GM18502 (cell line): Measurements from ENCODE around the gene CIAO3.

Experiments
- ATAC-seq: cut with Tn5 transposase; IDR thresholded peaks from one replicate; pipeline ENCODE4 v1.9.1; 2021; ENCODE audit warnings: mild to moderate bottlenecking; ENCODE audit not compliant: unreplicated experiment, poor library complexity

Gene CIAO3

GRCh38 chr16:739560-740458, 988 bp downstream of the CIAO3 start:
- no peak for ATAC-seq

DNA sequence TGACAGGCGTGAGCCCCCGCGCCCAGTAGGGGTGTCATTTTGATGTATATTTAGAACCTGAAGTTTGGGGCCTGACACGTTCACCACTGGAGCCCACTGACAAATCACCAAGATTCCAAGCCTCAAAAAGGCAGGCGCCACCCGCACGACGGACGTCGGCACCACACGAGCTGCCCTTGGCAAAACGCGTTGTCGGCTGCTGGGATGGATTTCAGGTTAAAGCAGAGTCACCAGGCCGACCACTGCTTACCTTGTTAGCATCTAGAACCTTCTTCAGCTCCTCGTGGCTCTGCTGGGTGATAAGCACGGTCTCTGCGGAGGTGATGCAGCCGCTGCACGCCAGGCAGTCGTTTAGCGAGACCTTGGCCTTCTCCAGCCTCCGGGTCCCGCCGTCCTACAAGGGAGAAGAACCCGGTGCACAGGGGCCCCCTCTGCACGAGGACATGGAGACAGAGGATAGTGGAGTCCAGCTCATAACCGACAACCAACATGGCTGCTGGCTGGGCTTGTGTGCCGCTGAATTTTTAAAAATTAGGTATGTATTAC, 3.8 kb downstream of the CIAO3 start:
- ATAC-seq = no peak

- peak; percentile 54 for ATAC-seq
These were observed 4.8 kb downstream of the CIAO3 start for GRCh38 chr16:735982-736453.

- no peak for ATAC-seq
These were observed 5.6 kb downstream of the CIAO3 start for GRCh38 chr16:734981-735881.

DNA sequence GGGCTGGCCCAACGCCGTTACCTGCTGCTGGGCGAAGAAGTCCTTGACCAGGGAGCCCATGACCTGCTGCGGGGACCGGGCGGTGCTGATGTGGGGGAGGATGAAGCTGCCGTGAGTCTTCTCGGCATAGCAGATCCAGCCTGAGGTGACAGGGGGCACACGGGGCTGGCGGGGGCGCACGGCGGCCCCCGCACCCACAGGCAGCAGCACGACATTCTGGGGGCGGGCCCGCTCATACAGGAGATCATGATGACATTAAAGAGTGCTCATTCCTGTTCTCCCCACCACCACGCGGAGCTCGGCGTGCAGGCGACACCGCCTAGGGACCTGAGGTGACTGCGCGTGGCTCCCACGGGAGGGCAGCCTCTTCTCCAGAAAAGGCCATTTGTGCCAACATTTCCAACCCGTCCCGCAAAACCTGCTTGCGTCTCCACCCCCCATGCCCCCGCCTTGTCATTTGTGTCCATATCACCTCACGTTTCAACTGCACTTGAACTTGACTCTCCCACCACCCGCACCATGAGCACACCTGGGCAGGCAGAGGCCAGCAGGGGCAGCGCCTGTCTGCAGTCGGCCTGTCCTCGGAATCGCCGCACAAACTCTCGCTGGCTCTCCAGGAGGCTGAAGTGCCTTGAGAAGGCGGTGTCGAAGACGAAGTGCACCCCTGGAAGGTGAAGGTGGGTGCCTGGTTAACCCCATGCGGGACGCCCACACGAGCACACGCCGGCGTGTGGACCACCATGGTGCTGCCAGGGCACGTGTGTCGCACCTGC, 6.4 kb downstream of the CIAO3 start:
- no peak for ATAC-seq

- ATAC-seq = no peak
These were observed 7.2 kb downstream of the CIAO3 start for GRCh38 chr16:733382-734207.

DNA sequence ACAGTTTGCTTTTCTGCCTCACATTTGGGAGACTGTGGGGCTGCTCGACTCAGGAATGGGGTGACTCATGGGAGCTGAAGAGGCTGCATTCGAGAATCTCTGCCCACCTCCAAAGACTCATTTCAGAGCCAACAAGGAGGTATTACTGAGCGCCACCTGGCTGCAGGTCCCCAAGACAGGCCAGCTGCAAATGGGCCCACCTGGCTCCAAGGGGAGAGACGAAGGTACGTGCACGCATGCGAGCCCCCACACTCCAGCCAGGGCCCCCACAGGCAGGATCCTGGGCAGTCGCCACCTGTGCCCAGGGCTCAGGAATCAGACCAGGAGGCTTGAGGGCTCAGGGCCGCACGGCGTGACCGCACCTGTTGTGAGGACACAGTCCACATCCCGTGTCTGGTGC, 7.9 kb downstream of the CIAO3 start:
- ATAC-seq = no peak

DNA sequence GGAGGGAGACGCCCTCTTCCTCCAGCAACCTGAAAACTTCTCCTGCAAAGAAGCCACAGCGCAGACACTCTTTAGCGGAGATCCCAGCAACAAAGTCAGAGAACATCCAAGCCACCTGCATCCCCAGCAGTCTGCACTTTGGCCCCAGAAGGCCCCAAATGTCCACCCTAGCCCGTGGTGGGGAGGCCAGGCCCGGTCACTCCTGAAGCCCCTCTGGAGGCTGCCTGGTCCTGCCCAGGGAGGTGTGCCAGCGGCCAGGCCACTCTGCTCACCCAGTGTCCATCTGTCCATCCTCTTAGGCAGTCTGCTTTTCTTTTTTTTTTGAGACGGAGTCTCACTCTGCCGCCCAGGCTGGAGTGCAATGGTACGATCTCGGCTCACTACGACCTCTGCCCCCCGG, 8.5 kb downstream of the CIAO3 start:
- ATAC-seq = no peak

- ATAC-seq = no peak
These were observed 9.9 kb downstream of the CIAO3 start for GRCh38 chr16:730666-731509.

- no peak for ATAC-seq
These were observed 10.8 kb downstream of the CIAO3 start for GRCh38 chr16:729768-730665.

DNA sequence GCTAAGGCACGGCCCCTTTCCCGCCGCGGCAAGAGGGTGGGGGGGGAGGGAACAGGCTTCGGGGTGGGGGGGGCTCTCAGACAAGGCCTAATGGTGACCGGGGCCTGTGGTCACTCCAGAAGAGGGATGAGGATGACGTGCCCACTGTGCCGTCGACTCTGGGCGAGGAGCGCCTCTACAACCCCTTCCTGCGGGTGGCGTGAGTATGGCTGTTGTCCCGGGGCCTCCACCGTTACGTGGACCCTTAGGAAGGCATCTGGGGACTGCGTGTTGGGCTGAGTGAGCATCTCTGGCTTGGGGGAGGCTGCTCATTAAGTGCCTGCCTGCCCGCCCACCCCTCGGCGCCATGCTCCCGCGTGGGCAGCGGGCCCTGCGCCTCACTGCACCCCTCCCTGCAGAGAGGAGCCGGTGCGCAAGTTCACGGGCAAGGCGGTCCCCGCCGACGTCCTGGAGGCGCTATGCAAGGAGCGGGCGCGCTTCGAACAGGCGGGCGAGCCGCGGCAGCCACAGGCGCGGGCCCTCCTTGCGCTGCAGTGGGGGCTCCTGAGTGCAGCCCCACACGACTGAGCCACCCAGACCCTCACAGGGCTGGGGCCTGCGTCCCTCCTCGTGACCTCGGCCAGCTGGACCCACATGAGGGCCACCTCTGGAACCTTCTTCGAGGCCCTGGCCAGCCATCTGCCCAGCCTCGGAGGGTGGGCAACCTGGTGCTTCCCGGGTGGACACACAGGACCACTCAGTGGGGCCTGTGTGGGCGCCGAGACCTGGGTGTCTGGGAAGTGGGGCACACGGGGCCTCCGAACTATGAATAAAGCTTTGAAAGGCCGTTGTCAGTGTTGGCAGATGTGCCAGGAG, 11.7 kb downstream of the CIAO3 start:
- ATAC-seq = no peak

GRCh38 chr16:728131-728889, 12.5 kb downstream of the CIAO3 start:
- peak; percentile 39 for ATAC-seq

DNA sequence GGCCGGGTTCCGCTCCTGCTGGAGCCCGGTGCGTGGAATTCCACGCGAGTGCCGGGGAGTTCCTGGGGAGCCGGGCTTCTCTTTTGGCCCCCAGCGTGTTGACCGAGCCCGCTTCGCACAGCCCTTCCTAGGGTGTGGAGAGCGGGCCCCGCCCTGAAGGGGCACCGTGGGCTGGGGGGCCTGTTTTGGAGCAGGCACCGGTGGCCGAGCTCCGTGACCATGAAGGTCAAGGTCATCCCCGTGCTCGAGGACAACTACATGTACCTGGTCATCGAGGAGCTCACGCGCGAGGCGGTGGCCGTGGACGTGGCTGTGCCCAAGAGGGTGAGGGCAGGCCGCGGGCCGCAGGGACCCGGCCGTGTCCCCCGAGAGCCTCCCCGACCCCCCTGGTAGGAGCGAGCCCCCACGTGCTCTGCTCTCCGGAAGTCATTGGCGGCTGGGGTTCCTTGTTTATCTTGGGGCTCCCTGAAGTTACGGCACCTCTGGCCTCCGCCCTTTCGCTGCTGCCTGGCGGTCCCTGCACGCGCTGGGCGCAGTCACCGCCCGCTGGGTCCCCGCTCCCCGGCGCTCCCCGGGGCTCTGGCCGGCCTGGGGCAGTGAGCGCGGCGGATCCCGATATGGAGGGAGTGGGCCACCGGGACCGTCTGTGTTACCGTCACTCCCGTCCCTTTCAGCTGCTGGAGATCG, 13.4 kb downstream of the CIAO3 start:
- ATAC-seq = no peak

GRCh38 chr16:726438-727290, 14.1 kb downstream of the CIAO3 start, which contains the start of the genes CCDC78 and HAGHL:
Gene CCDC78 (minus strand): TSS chr16:726443. CDS start chr16:726367, 76 bp downstream.
Gene HAGHL (plus strand): TSS chr16:727106. CDS start chr16:727510, 404 bp downstream.
- no peak for ATAC-seq
